Measurements from ENCODE around the gene SLC22A3. TPM values are rescaled to one million over a fixed set of nuclear protein-coding genes. Genes with fewer than 3 reads are reported as not detected.

The SLC22A3 gene
- polyA plus RNA-seq, 1 of the 3 experiments (the other 2 are of a cell fraction) = not detected

- 15% methylated on average over 1 of the region's 1 CpG for WGBS (ENCODE audit: low lambda C conversion rate)
- H3K9me2 ChIP-seq = no peaks in the 10 kb centered on the region
- no peak overlapping the region for H3K9ac ChIP-seq
- 0 out of 2 replicates have a peak, but pooled peaks cover 8% of the 10 kb centered on the region for H3K27me3 ChIP-seq (ENCODE audit: insufficient read depth)
- no peaks in the 10 kb centered on the region for H3F3A ChIP-seq (replicated peaks; ENCODE audit: insufficient read depth)
- H4K20me1 ChIP-seq (ENCODE audit: insufficient read depth) = no peaks in the 10 kb centered on the region
- no peaks in the 10 kb centered on the region for H3K36me3 ChIP-seq (replicated peaks in 1 of 2; ENCODE audit: control insufficient read depth in 1 of 2, insufficient read depth in 2 of 2, low read length in 1 of 2)
- no peaks in the 10 kb centered on the region for H3K79me2 ChIP-seq (ENCODE audit: insufficient read depth)
- H2AFZ ChIP-seq (ENCODE audit: low read depth) = no peak overlapping the region
- H3K4me1 ChIP-seq (ENCODE audit: control insufficient read depth in 1 of 2, insufficient read depth in 2 of 2, low read depth in 1 of 2, low read length in 1 of 2) = no peaks in the 10 kb centered on the region
- no peak for DNase-seq
- H3K27ac ChIP-seq (ENCODE audit: low read depth in 2 of 2, low read length in 1 of 2) = no peak overlapping the region
- CTCF ChIA-PET = no interaction called here
- H3K4me2 ChIP-seq = no peak overlapping the region
- TF ChIP-seq NRF1 (IDR thresholded peaks at IDR 0.05; ENCODE audit: low read depth, low read length) (no peak), USF1 (IDR thresholded peaks at IDR 0.05; ENCODE audit: borderline replicate concordance, low read depth) (no peak), SMC3 (IDR thresholded peaks at IDR 0.05; ENCODE audit: low read depth, low read length) (no peak), YY1 (IDR thresholded peaks at IDR 0.05; ENCODE audit: low read depth) (no peak), EP300 (IDR thresholded peaks at IDR 0.05; ENCODE audit: borderline replicate concordance in 1 of 2, low read depth in 1 of 2, low read length in 1 of 2) (no peak), GABPA (IDR thresholded peaks at IDR 0.05; ENCODE audit: low read depth) (no peak), TEAD4 (IDR thresholded peaks at IDR 0.05; ENCODE audit: borderline replicate concordance, insufficient read depth) (no peak), RAD21 (IDR thresholded peaks at IDR 0.05; ENCODE audit: low read length) (no peak), TAF1 (IDR thresholded peaks at IDR 0.05; ENCODE audit: borderline replicate concordance, low read depth, low read length) (no peak), FOXM1 (IDR thresholded peaks at IDR 0.05; ENCODE audit: low read depth) (no peak), RXRA (IDR thresholded peaks at IDR 0.05; ENCODE audit: borderline replicate concordance, low read depth) (no peak), EZH2phosphoT487 (IDR thresholded peaks at IDR 0.05; ENCODE audit: borderline replicate concordance, low read depth) (no peak), REST (IDR thresholded peaks at IDR 0.05; ENCODE audit: low read depth, low read length) (no peak), RCOR1 (IDR thresholded peaks at IDR 0.05; ENCODE audit: low read length) (no peak), FOSL2 (IDR thresholded peaks at IDR 0.05; ENCODE audit: borderline replicate concordance, low read depth) (no peak), RFX5 (IDR thresholded peaks at IDR 0.05; ENCODE audit: low read length) (no peak), JUND (IDR thresholded peaks at IDR 0.05) (no peak), SIN3A (IDR thresholded peaks at IDR 0.05; ENCODE audit: borderline replicate concordance, low read depth, low read length) (no peak)
- TF ChIP-seq, protein P1, sequence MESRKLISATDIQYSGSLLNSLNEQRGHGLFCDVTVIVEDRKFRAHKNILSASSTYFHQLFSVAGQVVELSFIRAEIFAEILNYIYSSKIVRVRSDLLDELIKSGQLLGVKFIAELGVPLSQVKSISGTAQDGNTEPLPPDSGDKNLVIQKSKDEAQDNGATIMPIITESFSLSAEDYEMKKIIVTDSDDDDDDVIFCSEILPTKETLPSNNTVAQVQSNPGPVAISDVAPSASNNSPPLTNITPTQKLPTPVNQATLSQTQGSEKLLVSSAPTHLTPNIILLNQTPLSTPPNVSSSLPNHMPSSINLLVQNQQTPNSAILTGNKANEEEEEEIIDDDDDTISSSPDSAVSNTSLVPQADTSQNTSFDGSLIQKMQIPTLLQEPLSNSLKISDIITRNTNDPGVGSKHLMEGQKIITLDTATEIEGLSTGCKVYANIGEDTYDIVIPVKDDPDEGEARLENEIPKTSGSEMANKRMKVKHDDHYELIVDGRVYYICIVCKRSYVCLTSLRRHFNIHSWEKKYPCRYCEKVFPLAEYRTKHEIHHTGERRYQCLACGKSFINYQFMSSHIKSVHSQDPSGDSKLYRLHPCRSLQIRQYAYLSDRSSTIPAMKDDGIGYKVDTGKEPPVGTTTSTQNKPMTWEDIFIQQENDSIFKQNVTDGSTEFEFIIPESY (IDR thresholded peaks at IDR 0.05; ENCODE audit: borderline replicate concordance, low read depth) = no peak
- H3K9me3 ChIP-seq = no peaks in the 10 kb centered on the region
- H3K4me3 ChIP-seq (ENCODE audit: low read depth in 2 of 2, low read length in 1 of 2) = no peak overlapping the region
- POLR2A ChIA-PET = no interaction called here
These were observed 34.8 kb downstream of the SLC22A3 start for GRCh38 chr6:160382946-160383345.
